Neuronal stem cell (in vitro differentiated cells): ENCODE measurements around the gene FAM20B.

Source experiments
- DNase-seq: peaks from one replicate; pipeline ENCODE4 v3.0.0-alpha.2; 2013; ENCODE audit warnings: low spot score
- H2AFZ ChIP-seq: one replicate; pipeline ENCODE4 v1.6.1; 2013; ENCODE audit warnings: mild to moderate bottlenecking, low read length, inconsistent platforms
- H2AK5ac ChIP-seq: 2 replicates; pipeline ENCODE4 v1.6.1; 2013; ENCODE audit warnings: low read depth, mild to moderate bottlenecking, inconsistent platforms, low read length, moderate library complexity, mixed read lengths
- H2BK120ac ChIP-seq: 2 replicates; pipeline ENCODE4 v1.6.1; 2013; ENCODE audit warnings: low read depth, mild to moderate bottlenecking, inconsistent platforms, low read length, moderate library complexity, mixed read lengths
- H2BK12ac ChIP-seq: one replicate; pipeline ENCODE4 v1.6.1; 2013; ENCODE audit warnings: low read length, inconsistent platforms
- H2BK15ac ChIP-seq: 2 replicates; pipeline ENCODE4 v1.6.1; 2013; ENCODE audit warnings: mild to moderate bottlenecking, low read length, inconsistent platforms, mixed read lengths
- H2BK5ac ChIP-seq: one replicate; pipeline ENCODE4 v1.6.1; 2013; ENCODE audit warnings: inconsistent platforms, mild to moderate bottlenecking, low read length, moderate library complexity
- H3K14ac ChIP-seq: one replicate; pipeline ENCODE4 v1.6.1; 2013; ENCODE audit warnings: low read length, inconsistent platforms
- H3K18ac ChIP-seq: 2 replicates; pipeline ENCODE4 v1.6.1; 2013; ENCODE audit warnings: low read length, inconsistent platforms
- H3K23ac ChIP-seq: 2 replicates; pipeline ENCODE4 v1.6.1; 2013; ENCODE audit warnings: low read depth, mild to moderate bottlenecking, mixed read lengths, low read length, inconsistent platforms; ENCODE audit not compliant: poor library complexity
- H3K27ac ChIP-seq: replicated peaks from 3 replicates; pipeline ENCODE4 v1.5.1; 2013; ENCODE audit warnings: low read length, inconsistent platforms
- H3K27me3 ChIP-seq, 3 experiments: 2 replicates each; pipeline ENCODE4 v1.6.1; 2013; ENCODE audit warnings: low read length in 3 of 3, mild to moderate bottlenecking in 2 of 3, inconsistent platforms in 1 of 3, low read depth in 1 of 3, mixed read lengths in 1 of 3, moderate library complexity in 1 of 3; ENCODE audit not compliant: control insufficient read depth in 3 of 3, insufficient read depth in 3 of 3
- H3K36me3 ChIP-seq, 2 donors: replicated peaks in 1 of 2; 2 replicates each; pipeline ENCODE4 v1.6.1; 2013; ENCODE audit warnings: low read length in 2 of 2; ENCODE audit not compliant: control insufficient read depth in 2 of 2, insufficient read depth in 2 of 2
- H3K4ac ChIP-seq: 2 replicates; pipeline ENCODE4 v1.6.1; 2013; ENCODE audit warnings: inconsistent platforms, mild to moderate bottlenecking, low read length, moderate library complexity
- H3K4me1 ChIP-seq, 2 donors: 1 replicate in 1 of 2; 2 replicates in 1 of 2; pipeline ENCODE4 v1.6.1; 2013; ENCODE audit warnings: low read length in 2 of 2, low read depth in 1 of 2; ENCODE audit not compliant: control insufficient read depth in 2 of 2, insufficient read depth in 1 of 2
- H3K4me2 ChIP-seq: one replicate; pipeline ENCODE4 v1.6.1; 2013; ENCODE audit warnings: mild to moderate bottlenecking, low read length, inconsistent platforms; ENCODE audit not compliant: insufficient read depth, poor library complexity, severe bottlenecking
- H3K4me3 ChIP-seq, 2 donors: 2 replicates each; pipeline ENCODE4 v1.5.1; 2013; ENCODE audit warnings: low read length in 2 of 2, mild to moderate bottlenecking in 2 of 2, inconsistent platforms in 1 of 2, moderate library complexity in 1 of 2
- H3K79me1 ChIP-seq: one replicate; pipeline ENCODE4 v1.6.1; 2013; ENCODE audit warnings: low read depth, mild to moderate bottlenecking, inconsistent platforms, low read length, moderate library complexity
- H3K9ac ChIP-seq: one replicate; pipeline ENCODE4 v1.6.1; 2013; ENCODE audit warnings: mild to moderate bottlenecking, low read depth, low read length, inconsistent platforms; ENCODE audit not compliant: poor library complexity
- H3K9me3 ChIP-seq, 2 donors: replicated peaks in 1 of 2; 2 replicates each; pipeline versions ENCODE3 to v1.6.1; 2013; ENCODE audit warnings: low read length in 2 of 2, mild to moderate bottlenecking in 2 of 2, inconsistent platforms in 1 of 2, low read depth in 1 of 2, mixed read lengths in 1 of 2, moderate library complexity in 1 of 2; ENCODE audit not compliant: control insufficient read depth in 2 of 2, insufficient read depth in 1 of 2
- H4K8ac ChIP-seq: one replicate; pipeline ENCODE4 v1.6.1; 2013; ENCODE audit warnings: low read depth, mild to moderate bottlenecking, inconsistent platforms, low read length, moderate library complexity
- H4K91ac ChIP-seq: one replicate; pipeline ENCODE4 v1.6.1; 2013; ENCODE audit warnings: low read length, low read depth, mild to moderate bottlenecking, inconsistent platforms; ENCODE audit not compliant: poor library complexity
- WGBS, 2 donors: extraction: QIAGEN DNeasy Blood & Tissue Kit; methylation state at CpG; one replicate each; pipeline ENCODE4 v1.1.7; 2013; ENCODE audit warnings: missing lambda C conversion rate in 2 of 2, mixed read lengths in 1 of 2; ENCODE audit not compliant: insufficient read length in 2 of 2, insufficient replicate concordance in 1 of 2; ENCODE audit errors: extremely low coverage in 2 of 2; 5-methylcytosine and 5-hydroxymethylcytosine counted together

FAM20B gene

GRCh38 chr1:179007233-179007632, 18.5 kb upstream of the FAM20B start:
- peaks cover 0 to 17% (median 0%) of the 10 kb centered on the region in 3 experiments for H3K27me3 ChIP-seq

GRCh38 chr1:179010671-179011070, 15.0 kb upstream of the FAM20B start:
- Histone ChIP-seq H3K9ac (no peak overlapping the region), H2BK120ac (no peak overlapping the region), H4K8ac (no peak overlapping the region), H3K4ac (no peak overlapping the region), H3K4me2 (no peak overlapping the region), H3K4me1 (no peaks in the 10 kb centered on the region), H4K91ac (no peak overlapping the region), H2AFZ (no peak overlapping the region), H3K14ac (no peak overlapping the region), H3K4me3 (no peak overlapping the region), H2BK5ac (no peak overlapping the region), H3K9me3 (no peaks in the 10 kb centered on the region), H2BK15ac (no peak overlapping the region), H3K27ac (no peak overlapping the region), H3K23ac (no peak overlapping the region), H3K18ac (no peak overlapping the region), H3K79me1 (no peaks in the 10 kb centered on the region), H3K36me3 (no peaks in the 10 kb centered on the region), H2AK5ac (no peak overlapping the region), H3K27me3 (peaks cover 0 to 7% (median 0%) of the 10 kb centered on the region in 3 experiments), H2BK12ac (no peak overlapping the region)
- no peak for DNase-seq
- WGBS, 2 donors, result no CpG with 5 or more reads among the region's 2 CpGs

More at GRCh38 chr1:179007233-179007632, 18.5 kb upstream of the FAM20B start:
- H3K4me2 ChIP-seq, result no peak overlapping the region
- no peak overlapping the region for H2BK15ac ChIP-seq
- no peak overlapping the region for H2AK5ac ChIP-seq
- H3K36me3 ChIP-seq, result no peaks in the 10 kb centered on the region
- H2BK5ac ChIP-seq, result no peak overlapping the region
- no peak overlapping the region for H2AFZ ChIP-seq
- H2BK120ac ChIP-seq, result no peak overlapping the region
- no CpG with 5 or more reads among the region's 7 CpGs for WGBS, 2 donors
- no peak for DNase-seq
- no peak overlapping the region for H4K91ac ChIP-seq
- H3K9me3 ChIP-seq, result no peaks in the 10 kb centered on the region
- H3K79me1 ChIP-seq, result no peaks in the 10 kb centered on the region
- H3K23ac ChIP-seq, result no peak overlapping the region
- no peak overlapping the region for H2BK12ac ChIP-seq
- H4K8ac ChIP-seq, result no peak overlapping the region
- no peak overlapping the region for H3K9ac ChIP-seq
- H3K4me3 ChIP-seq, result no peak overlapping the region
- no peak overlapping the region for H3K14ac ChIP-seq
- H3K18ac ChIP-seq, result no peak overlapping the region
- peaks cover 0 to 5% of the 10 kb centered on the region in 2 donors for H3K4me1 ChIP-seq
- no peak overlapping the region for H3K27ac ChIP-seq
- no peak overlapping the region for H3K4ac ChIP-seq

- Histone ChIP-seq H3K14ac (no peak overlapping the region), H2BK120ac (no peak overlapping the region), H2BK5ac (no peak overlapping the region), H3K9me3 (no peaks in the 10 kb centered on the region), H2BK12ac (no peak overlapping the region), H3K4ac (no peak overlapping the region), H3K4me1 (no peaks in the 10 kb centered on the region), H2BK15ac (no peak overlapping the region), H4K91ac (no peak overlapping the region), H3K23ac (no peak overlapping the region), H3K9ac (no peak overlapping the region), H3K27ac (no peak overlapping the region), H4K8ac (no peak overlapping the region), H3K27me3 (peaks cover 0 to 7% (median 0%) of the 10 kb centered on the region in 3 experiments), H3K4me2 (no peak overlapping the region), H2AFZ (no peak overlapping the region), H3K79me1 (no peaks in the 10 kb centered on the region), H3K36me3 (no peaks in the 10 kb centered on the region), H2AK5ac (no peak overlapping the region), H3K4me3 (no peak overlapping the region), H3K18ac (no peak overlapping the region)
- DNase-seq, result no peak
- WGBS, 2 donors, result no CpG with 5 or more reads among the region's 1 CpG
These were observed 13.7 kb upstream of the FAM20B start for GRCh38 chr1:179012038-179012437.

- no peak for DNase-seq
- Histone ChIP-seq H2BK12ac (no peak overlapping the region), H4K91ac (no peak overlapping the region), H3K4me2 (no peak overlapping the region), H2AFZ (no peak overlapping the region), H2BK120ac (no peak overlapping the region), H3K9me3 (no peaks in the 10 kb centered on the region), H2BK15ac (no peak overlapping the region), H3K4me3 (no peak overlapping the region), H3K14ac (no peak overlapping the region), H3K23ac (no peak overlapping the region), H3K4me1 (no peaks in the 10 kb centered on the region), H4K8ac (no peak overlapping the region), H3K27ac (no peak overlapping the region), H2AK5ac (no peak overlapping the region), H3K36me3 (no peaks in the 10 kb centered on the region), H3K9ac (no peak overlapping the region), H3K79me1 (no peaks in the 10 kb centered on the region), H3K27me3 (no peaks in the 10 kb centered on the region), H2BK5ac (no peak overlapping the region), H3K18ac (no peak overlapping the region), H3K4ac (no peak overlapping the region)
- no CpG with 5 or more reads among the region's 1 CpG for WGBS, 2 donors
These were observed 11.6 kb upstream of the FAM20B start for GRCh38 chr1:179014123-179014522.
